IPS-18c (cell line): Measurements from ENCODE around the gene ZNF827.

Source experiments
- H3K4me3 ChIP-seq: 2 replicates; pipeline ENCODE4 v1.7.0; 2013; ENCODE audit warnings: low read depth, mild to moderate bottlenecking, low read length, moderate library complexity; ENCODE audit not compliant: insufficient read depth
- H3K9me3 ChIP-seq: one replicate; pipeline ENCODE4 v1.6.1; 2013; ENCODE audit warnings: mild to moderate bottlenecking, low read length, moderate library complexity; ENCODE audit not compliant: control insufficient read depth, insufficient read depth

ZNF827 gene

GRCh38 chr4:145827885-145828284, 110.7 kb downstream of the ZNF827 start:
- Histone ChIP-seq H3K4me3 (no peak overlapping the region), H3K9me3 (no peaks in the 10 kb centered on the region)

- Histone ChIP-seq H3K9me3 (peaks cover 2% of the 10 kb centered on the region), H3K4me3 (no peak overlapping the region)
Observed at GRCh38 chr4:145825255-145825654, 113.4 kb downstream of the ZNF827 start.

- Histone ChIP-seq H3K4me3 (no peak overlapping the region), H3K9me3 (peaks cover 2% of the 10 kb centered on the region)
Observed at GRCh38 chr4:145824463-145824862, 114.2 kb downstream of the ZNF827 start.

- H3K4me3 ChIP-seq, result no peak overlapping the region
- H3K9me3 ChIP-seq, result peaks cover 2% of the 10 kb centered on the region
Observed at GRCh38 chr4:145823743-145824142, 114.9 kb downstream of the ZNF827 start.

GRCh38 chr4:145822581-145822980, 116.0 kb downstream of the ZNF827 start:
- peaks cover 2% of the 10 kb centered on the region for H3K9me3 ChIP-seq
- no peak overlapping the region for H3K4me3 ChIP-seq

- no peak overlapping the region for H3K4me3 ChIP-seq
- peaks cover 2% of the 10 kb centered on the region for H3K9me3 ChIP-seq
Observed at GRCh38 chr4:145822181-145822580, 116.4 kb downstream of the ZNF827 start.

- H3K9me3 ChIP-seq, result peaks cover 2% of the 10 kb centered on the region
Observed at GRCh38 chr4:145821766-145822165, 116.9 kb downstream of the ZNF827 start.

GRCh38 chr4:145820407-145820806, 118.2 kb downstream of the ZNF827 start:
- H3K4me3 ChIP-seq, result no peak overlapping the region
- peaks cover 2% of the 10 kb centered on the region for H3K9me3 ChIP-seq

More at GRCh38 chr4:145821766-145822165, 116.9 kb downstream of the ZNF827 start:
- no peak overlapping the region for H3K4me3 ChIP-seq

GRCh38 chr4:145819853-145820181, 118.8 kb downstream of the ZNF827 start:
- H3K4me3 ChIP-seq, result no peak overlapping the region
- H3K9me3 ChIP-seq, result peaks cover 2% of the 10 kb centered on the region

- no peak overlapping the region for H3K4me3 ChIP-seq
- H3K9me3 ChIP-seq, result peaks cover 2% of the 10 kb centered on the region
Observed at GRCh38 chr4:145819101-145819852, 119.3 kb downstream of the ZNF827 start.

- Histone ChIP-seq H3K9me3 (peaks cover 2% of the 10 kb centered on the region), H3K4me3 (no peak overlapping the region)
Observed at GRCh38 chr4:145818011-145818410, 120.6 kb downstream of the ZNF827 start.

- Histone ChIP-seq H3K4me3 (no peak overlapping the region), H3K9me3 (no peaks in the 10 kb centered on the region)
Observed at GRCh38 chr4:145816091-145816490, 122.5 kb downstream of the ZNF827 start.

- H3K4me3 ChIP-seq, result no peak overlapping the region
Observed at GRCh38 chr4:145815626-145816025, 123.0 kb downstream of the ZNF827 start.

GRCh38 chr4:145815027-145815612, 123.5 kb downstream of the ZNF827 start:
- Histone ChIP-seq H3K9me3 (no peaks in the 10 kb centered on the region), H3K4me3 (no peak overlapping the region)

More at GRCh38 chr4:145815626-145816025, 123.0 kb downstream of the ZNF827 start:
- no peaks in the 10 kb centered on the region for H3K9me3 ChIP-seq

- peaks cover under 1% of the 10 kb centered on the region for H3K9me3 ChIP-seq
- no peak overlapping the region for H3K4me3 ChIP-seq
Observed at GRCh38 chr4:145814246-145814645, 124.4 kb downstream of the ZNF827 start.

GRCh38 chr4:145812919-145813318, 125.7 kb downstream of the ZNF827 start:
- Histone ChIP-seq H3K9me3 (peaks cover 3% of the 10 kb centered on the region), H3K4me3 (no peak overlapping the region)

- H3K4me3 ChIP-seq, result no peak overlapping the region
- peaks cover 3% of the 10 kb centered on the region for H3K9me3 ChIP-seq
Observed at GRCh38 chr4:145808848-145809512, 129.6 kb downstream of the ZNF827 start.

GRCh38 chr4:145808021-145808650, 130.5 kb downstream of the ZNF827 start:
- Histone ChIP-seq H3K4me3 (no peak overlapping the region), H3K9me3 (peaks cover 3% of the 10 kb centered on the region)
